IMR-90 (cell line): ENCODE data around the gene IMMP1L. TPM values are rescaled to one million over a fixed set of nuclear protein-coding genes. Genes with fewer than 3 reads are reported as not detected.

ENCODE experiments used
- ATAC-seq: fragments of 200-7000 bp; cut with Tn5 transposase; 2 replicates; pipeline ENCODE4 v1.9.1; 2020; ENCODE audit warnings: low read depth, mild to moderate bottlenecking, moderate library complexity
- BruUV-seq: library from RNA; stranded (reverse); fragments of 400-500 nt; replicated peaks from 2 replicates; lab custom pipeline; 2021; lab: Mats Ljungman, UMichigan
- CTCF ChIA-PET: fragments of 300-600 bp; formaldehyde crosslinking; extraction: SDS; loops from one replicate; lab custom pipeline; 2021; ENCODE audit warnings: antibody characterized with exemption; lab: Yijun Ruan, JAX
- POLR2A ChIA-PET: fragments of 300-600 bp; sonication (Branson Sonifier 250); formaldehyde crosslinking; loops from one replicate; lab custom pipeline; 2022; ENCODE audit warnings: antibody characterized with exemption; ENCODE audit not compliant: unreplicated experiment; lab: Charles Lee
- DNase-seq: peaks from one replicate; pipeline ENCODE4 v3.0.0; 2013
- H2AFZ ChIP-seq: replicated peaks from 2 replicates; pipeline ENCODE3; 2013; ENCODE audit warnings: low read length, mild to moderate bottlenecking; ENCODE audit not compliant: poor library complexity
- H2AK5ac ChIP-seq: 2 replicates; pipeline ENCODE4 v1.6.1; 2013; ENCODE audit warnings: low read depth, low read length, inconsistent platforms
- H2AK9ac ChIP-seq: replicated peaks from 2 replicates; pipeline ENCODE3; 2013; ENCODE audit warnings: mild to moderate bottlenecking, low read depth, low read length, moderate library complexity; ENCODE audit not compliant: poor library complexity
- H2BK120ac ChIP-seq: 2 replicates; pipeline ENCODE4 v1.6.1; 2013; ENCODE audit warnings: low read depth, low read length, inconsistent platforms
- H2BK15ac ChIP-seq: 3 replicates; pipeline ENCODE4 v1.6.1; 2013; ENCODE audit warnings: low read depth, low read length, inconsistent platforms
- H2BK20ac ChIP-seq: 2 replicates; pipeline ENCODE4 v1.6.1; 2013; ENCODE audit warnings: low read depth, mild to moderate bottlenecking, inconsistent platforms, low read length, moderate library complexity
- H2BK5ac ChIP-seq: 2 replicates; pipeline ENCODE4 v1.6.1; 2013; ENCODE audit warnings: mild to moderate bottlenecking, low read depth, low read length, inconsistent platforms; ENCODE audit not compliant: poor library complexity, severe bottlenecking
- H3K14ac ChIP-seq: replicated peaks from 2 replicates; pipeline ENCODE4 v1.6.1; 2013; ENCODE audit warnings: low read depth, low read length, inconsistent platforms
- H3K18ac ChIP-seq: 2 replicates; pipeline ENCODE4 v1.6.1; 2013; ENCODE audit warnings: low read depth, low read length, control low read depth
- H3K23ac ChIP-seq: 2 replicates; pipeline ENCODE4 v1.6.1; 2013; ENCODE audit warnings: low read depth, low read length, inconsistent platforms
- H3K27ac ChIP-seq: 2 replicates; pipeline ENCODE4 v1.5.1; 2013; ENCODE audit warnings: mild to moderate bottlenecking, control low read depth, low read length; ENCODE audit not compliant: insufficient read depth
- H3K27me3 ChIP-seq: 2 replicates; pipeline ENCODE4 v1.6.1; 2013; ENCODE audit warnings: low read length; ENCODE audit not compliant: control insufficient read depth, insufficient read depth
- H3K36me3 ChIP-seq: 2 replicates; pipeline ENCODE4 v1.6.1; 2013; ENCODE audit warnings: low read length, mixed read lengths; ENCODE audit not compliant: control insufficient read depth, insufficient read depth
- H3K4ac ChIP-seq: 2 replicates; pipeline ENCODE4 v1.6.1; 2013; ENCODE audit warnings: low read depth, low read length, inconsistent platforms
- H3K4me1 ChIP-seq: 2 replicates; pipeline ENCODE4 v1.6.1; 2013; ENCODE audit warnings: low read length, mixed read lengths; ENCODE audit not compliant: control insufficient read depth, insufficient read depth
- H3K4me2 ChIP-seq: 2 replicates; pipeline ENCODE4 v1.6.1; 2013; ENCODE audit warnings: low read depth, mild to moderate bottlenecking, control low read depth, low read length, moderate library complexity
- H3K4me3 ChIP-seq: 2 replicates; pipeline ENCODE4 v1.5.1; 2013; ENCODE audit warnings: low read depth, mild to moderate bottlenecking, control low read depth, low read length, moderate library complexity; ENCODE audit not compliant: insufficient read depth
- H3K56ac ChIP-seq: 2 replicates; pipeline ENCODE4 v1.6.1; 2013; ENCODE audit warnings: low read length, inconsistent platforms; ENCODE audit not compliant: insufficient read depth; ENCODE audit errors: extremely low read depth
- H3K79me1 ChIP-seq, 2 experiments: 2 replicates each; pipeline ENCODE4 v1.6.1; 2013; ENCODE audit warnings: low read length in 2 of 2, inconsistent platforms in 1 of 2, low read depth in 1 of 2
- H3K9ac ChIP-seq: 2 replicates; pipeline ENCODE4 v1.6.1; 2013; ENCODE audit warnings: low read depth, low read length, control low read depth
- H3K9me1 ChIP-seq: 2 replicates; pipeline ENCODE4 v1.6.1; 2013; ENCODE audit warnings: low read length, inconsistent platforms; ENCODE audit not compliant: insufficient read depth
- H3K9me3 ChIP-seq: 2 replicates; pipeline ENCODE4 v1.6.1; 2013; ENCODE audit warnings: low read length; ENCODE audit not compliant: control insufficient read depth, insufficient read depth
- H4K20me1 ChIP-seq: 2 replicates; pipeline ENCODE4 v1.6.1; 2013; ENCODE audit warnings: low read length, inconsistent platforms; ENCODE audit not compliant: insufficient read depth
- H4K5ac ChIP-seq: 2 replicates; pipeline ENCODE4 v1.6.1; 2013; ENCODE audit warnings: mild to moderate bottlenecking, low read depth, low read length, control low read depth
- H4K8ac ChIP-seq, 2 experiments: 2 replicates each; pipeline ENCODE4 v1.6.1; 2013; ENCODE audit warnings: low read depth in 2 of 2, low read length in 2 of 2, control low read depth in 1 of 2, inconsistent platforms in 1 of 2
- H4K91ac ChIP-seq: 2 replicates; pipeline ENCODE4 v1.6.1; 2013; ENCODE audit warnings: low read depth, low read length, inconsistent platforms; ENCODE audit not compliant: insufficient read depth
- BHLHE40 ChIP-seq: fragments of 150-350 bp; IDR thresholded peaks from 2 replicates; pipeline ENCODE4 v1.6.1; 2016; ENCODE audit warnings: mild to moderate bottlenecking, low read depth, low read length
- CEBPB ChIP-seq: IDR thresholded peaks from 2 replicates; pipeline ENCODE4 v1.6.1; 2012; ENCODE audit warnings: low read depth, low read length, improper control_type of control experiment
- CHD1 ChIP-seq: IDR thresholded peaks from 2 replicates; pipeline ENCODE4 v1.6.1; 2012; ENCODE audit warnings: low read depth, low read length, improper control_type of control experiment
- CTCF ChIP-seq: conservative IDR thresholded peaks from 2 replicates; pipeline ENCODE4 v1.5.1; 2012; ENCODE audit warnings: mild to moderate bottlenecking, low read depth, low read length, improper control_type of control experiment
- ELK1 ChIP-seq: fragments of 150-350 bp; IDR thresholded peaks from 2 replicates; pipeline ENCODE4 v1.6.1; 2016; ENCODE audit warnings: low read depth, mild to moderate bottlenecking, low read length, moderate library complexity, borderline replicate concordance
- FOS ChIP-seq: fragments of 150-350 bp; IDR thresholded peaks from 2 replicates; pipeline ENCODE4 v1.6.1; 2016; ENCODE audit warnings: low read depth, low read length
- MAFK ChIP-seq: IDR thresholded peaks from 2 replicates; pipeline ENCODE4 v1.6.1; 2012; ENCODE audit warnings: low read depth, low read length, improper control_type of control experiment
- MAZ ChIP-seq: IDR thresholded peaks from 2 replicates; pipeline ENCODE4 v1.6.1; 2012; ENCODE audit warnings: low read depth, mild to moderate bottlenecking, low read length, improper control_type of control experiment, moderate library complexity, borderline replicate concordance
- MXI1 ChIP-seq: IDR thresholded peaks from 2 replicates; pipeline ENCODE4 v1.6.1; 2012; ENCODE audit warnings: low read depth, mild to moderate bottlenecking, low read length, moderate library complexity, borderline replicate concordance
- NFE2L2 ChIP-seq: fragments of 150-350 bp; IDR thresholded peaks from 2 replicates; pipeline ENCODE4 v1.6.1; 2016; ENCODE audit warnings: low read depth, mild to moderate bottlenecking, low read length
- POLR2A ChIP-seq: IDR thresholded peaks from 2 replicates; pipeline ENCODE4 v1.6.1; 2012; ENCODE audit warnings: mild to moderate bottlenecking, low read depth, low read length
- RAD21 ChIP-seq: IDR thresholded peaks from 2 replicates; pipeline ENCODE4 v1.6.1; 2012; ENCODE audit warnings: low read length, improper control_type of control experiment
- RCOR1 ChIP-seq: IDR thresholded peaks from 2 replicates; pipeline ENCODE4 v1.6.1; 2012; ENCODE audit warnings: mild to moderate bottlenecking, low read length, improper control_type of control experiment; ENCODE audit not compliant: insufficient replicate concordance
- RFX5 ChIP-seq: IDR thresholded peaks from 2 replicates; pipeline ENCODE4 v1.8.0; 2012; ENCODE audit warnings: low read depth, mild to moderate bottlenecking, low read length, moderate library complexity
- SMC3 ChIP-seq: fragments of 150-350 bp; IDR thresholded peaks from 2 replicates; pipeline ENCODE4 v1.6.1; 2016; ENCODE audit warnings: low read depth, mild to moderate bottlenecking, antibody characterized with exemption, low read length, moderate library complexity
- USF2 ChIP-seq: fragments of 150-350 bp; IDR thresholded peaks from 2 replicates; pipeline ENCODE4 v1.6.1; 2017; ENCODE audit warnings: mild to moderate bottlenecking, antibody characterized with exemption, low read length, low read depth
- WGBS, 2 experiments: methylation state at CpG; one replicate each; pipeline versions ENCODE4 v1.1.5 to v1.1.7; 2013; ENCODE audit warnings: missing lambda C conversion rate in 2 of 2; ENCODE audit not compliant: insufficient read length in 1 of 2; ENCODE audit errors: extremely low coverage in 2 of 2; 5-methylcytosine and 5-hydroxymethylcytosine counted together
- dilution Hi-C: fragments of 300-500 bp; cut with HindIII; formaldehyde crosslinking; loops from one replicate; pipeline ENCODE4 v1.14.3; 2018; ENCODE audit warnings: low sequenced_read_pairs; ENCODE audit not compliant: unreplicated experiment
- in situ Hi-C: fragments of 300-500 bp; cut with MboI; formaldehyde crosslinking; loops from 3 replicates; pipeline ENCODE4 v1.14.3; 2019; ENCODE audit warnings: low sequenced_read_pairs, inconsistent platforms, mixed read lengths
- intact Hi-C: fragments of 100-400 bp; cut with micrococcal nuclease; formaldehyde crosslinking; loops from 2 replicates; pipeline ENCODE4 v1.10.0; 2022
- polyA plus RNA-seq, 3 experiments: library from polyadenylated mRNA; depleted of rRNA; stranded (reverse); fragments of >200 nt; gene quantifications; 2 replicates each; pipeline ENCODE4 v1.2.3, GENCODE V29; 2012; ENCODE audit warnings: low replicate concordance in 1 of 3
- total RNA-seq: library from RNA; depleted of rRNA; stranded (reverse); fragments of >200 nt; gene quantifications from 2 replicates; pipeline ENCODE4 v1.2.3, GENCODE V29; 2012

IMMP1L gene
- total and polyA plus RNA-seq, 2 of the 4 experiments (the other 2 are of a cell fraction): 5.0 to 10.7 TPM

GRCh38 chr11:31421820-31422219, 87.6 kb downstream of the IMMP1L start:
- no TSS peak for BruUV-seq
- H3K18ac ChIP-seq: no peak overlapping the region
- H3K23ac ChIP-seq: no peak overlapping the region
- WGBS, 2 experiments: no CpG with 5 or more reads among the region's 2 CpGs
- no peak for DNase-seq
- ATAC-seq: no peak
- no peaks in the 10 kb centered on the region for H3K79me1 ChIP-seq
- no peak overlapping the region for H3K9ac ChIP-seq
- no peak overlapping the region for H2BK15ac ChIP-seq
- no peaks in the 10 kb centered on the region for H4K20me1 ChIP-seq
- no peaks in the 10 kb centered on the region for H3K4me1 ChIP-seq
- ChIA-PET CTCF (no interaction called here), POLR2A (no interaction called here)
- no peak overlapping the region for H2BK120ac ChIP-seq
- no peak overlapping the region for H4K5ac ChIP-seq
- in situ Hi-C loops: no loop called here
- no peak overlapping the region for H2AFZ ChIP-seq
- intact Hi-C loops: no loop called here
- H2BK20ac ChIP-seq: no peak overlapping the region
- H2AK5ac ChIP-seq: no peak overlapping the region
- H2BK5ac ChIP-seq: no peak overlapping the region
- no peak overlapping the region for H2AK9ac ChIP-seq
- dilution Hi-C loops: no loop called here
- H3K4ac ChIP-seq: no peak overlapping the region
- H3K14ac ChIP-seq: no peak overlapping the region
- no peaks in the 10 kb centered on the region for H3K36me3 ChIP-seq
- H3K27me3 ChIP-seq: no peaks in the 10 kb centered on the region
- H3K56ac ChIP-seq: no peak overlapping the region
- no peak overlapping the region for H3K4me2 ChIP-seq
- H4K91ac ChIP-seq: no peak overlapping the region
- no peak overlapping the region for H3K4me3 ChIP-seq
- H3K9me3 ChIP-seq: no peaks in the 10 kb centered on the region
- TF ChIP-seq RFX5 (no peak), CEBPB (no peak), BHLHE40 (no peak), FOS (no peak), MXI1 (no peak), ELK1 (no peak), RAD21 (no peak), MAZ (no peak), SMC3 (no peak), RCOR1 (no peak), MAFK (no peak), NFE2L2 (no peak), CTCF (no peak), USF2 (no peak), POLR2A (no peak), CHD1 (no peak)
- H4K8ac ChIP-seq: no peak overlapping the region
- H3K9me1 ChIP-seq: no peaks in the 10 kb centered on the region
- no peak overlapping the region for H3K27ac ChIP-seq
